ENCODE results near the gene POU3F1. TPM values are rescaled to one million over a fixed set of nuclear protein-coding genes. Genes with fewer than 3 reads are reported as not detected.
A peak's percentile ranks its signal among the peaks of the same experiment; 100 is the strongest.

Gene POU3F1
- total RNA-seq, 1 donor = 0.10 TPM

DNA sequence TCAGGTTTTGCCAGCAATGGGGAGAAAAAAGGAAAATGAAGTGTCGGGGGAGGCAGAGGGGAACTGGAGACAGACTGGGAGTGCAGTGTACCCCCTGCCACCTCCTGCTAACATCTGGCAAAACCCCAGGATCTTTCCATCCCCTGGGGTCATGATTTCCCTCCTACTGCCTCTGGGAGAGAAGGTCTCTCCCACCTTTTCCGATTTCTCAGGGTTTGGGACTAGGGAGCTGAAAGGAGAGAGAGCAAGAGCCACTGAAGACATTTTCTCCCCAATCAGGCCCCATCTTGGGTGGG, 46.4 kb downstream of the POU3F1 start:
- H3K4me1 ChIP-seq (ENCODE audit: insufficient read depth, low read length) = peaks cover 93% of the 10 kb centered on the region
- no peak overlapping the region for H3K4me3 ChIP-seq (ENCODE audit: low read length)
- H3K27me3 ChIP-seq (ENCODE audit: insufficient read depth, low read length) = no peaks in the 10 kb centered on the region
- H3K9me3 ChIP-seq (ENCODE audit: low read depth, low read length) = no peaks in the 10 kb centered on the region

DNA sequence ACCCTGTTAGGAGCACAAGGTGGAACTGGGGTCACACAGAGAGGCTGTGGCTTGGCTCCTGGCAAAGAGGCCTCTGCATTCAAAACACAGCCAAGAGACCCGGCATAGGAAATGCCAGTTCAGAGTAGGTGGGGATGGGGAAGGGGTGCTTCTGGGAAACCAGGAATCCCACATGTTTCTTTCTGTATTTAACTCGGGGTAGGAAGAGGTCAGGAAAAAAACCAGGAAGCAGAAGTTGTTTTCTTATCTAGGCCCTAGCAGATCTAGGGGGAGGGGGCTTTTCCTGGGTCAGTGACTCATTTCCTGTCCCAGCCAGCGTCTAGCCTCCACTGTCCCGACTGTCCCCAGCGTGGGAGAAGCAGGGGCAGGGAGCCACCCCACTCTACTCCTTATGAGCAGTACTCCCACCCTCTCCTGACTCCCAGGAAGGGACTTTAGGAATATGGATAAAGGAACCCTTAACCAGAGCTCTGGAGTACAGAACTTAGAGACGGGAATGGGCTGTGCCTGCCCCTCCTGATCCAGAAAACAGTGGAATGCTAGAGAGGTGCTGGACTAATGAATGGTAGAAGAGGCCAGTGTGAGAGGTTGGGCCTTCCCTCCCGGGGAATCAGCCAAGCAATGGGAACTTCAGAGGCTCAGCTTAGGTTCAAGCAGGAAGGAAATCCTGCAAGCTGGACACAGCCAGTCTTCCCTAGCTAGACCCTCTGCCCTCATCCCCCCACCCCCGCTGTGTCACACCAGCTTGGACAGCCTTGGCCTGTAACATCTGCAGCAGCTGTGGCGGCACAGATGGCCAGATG, 47.0 kb downstream of the POU3F1 start:
- Histone ChIP-seq H3K4me1 (ENCODE audit: insufficient read depth, low read length) (peaks cover 97% of the 10 kb centered on the region), H3K4me3 (ENCODE audit: low read length) (no peak overlapping the region), H3K9me3 (ENCODE audit: low read depth, low read length) (no peaks in the 10 kb centered on the region), H3K27me3 (ENCODE audit: insufficient read depth, low read length) (no peaks in the 10 kb centered on the region)

DNA sequence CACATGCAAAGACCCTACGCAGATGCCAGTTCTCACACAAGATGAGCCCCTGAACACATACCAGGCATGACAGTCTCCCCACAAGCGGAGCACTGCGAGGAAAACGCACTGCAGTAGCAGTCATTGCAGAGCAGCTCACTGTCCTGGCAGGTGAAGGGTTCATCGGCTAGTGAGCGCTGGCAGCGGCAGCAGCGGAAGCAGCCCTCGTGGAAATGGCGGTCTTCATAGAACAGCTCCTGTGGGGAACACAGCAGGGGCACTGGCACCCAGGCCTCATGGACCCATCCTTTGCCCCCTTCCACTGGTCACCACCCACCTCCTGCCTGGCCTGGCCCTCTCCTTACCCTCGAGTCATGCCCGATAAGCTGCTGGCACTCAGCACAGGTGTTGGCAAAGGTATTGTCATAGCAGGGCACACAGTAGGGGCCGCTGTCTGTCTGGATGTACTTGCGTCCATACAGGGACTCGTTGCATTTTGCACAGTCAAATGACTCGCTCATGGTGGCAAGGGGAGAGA, 47.6 kb downstream of the POU3F1 start:
- Histone ChIP-seq H3K4me3 (ENCODE audit: low read length) (no peak overlapping the region), H3K27me3 (ENCODE audit: insufficient read depth, low read length) (no peaks in the 10 kb centered on the region), H3K4me1 (ENCODE audit: insufficient read depth, low read length) (peaks cover 95% of the 10 kb centered on the region), H3K9me3 (ENCODE audit: low read depth, low read length) (no peaks in the 10 kb centered on the region)

DNA sequence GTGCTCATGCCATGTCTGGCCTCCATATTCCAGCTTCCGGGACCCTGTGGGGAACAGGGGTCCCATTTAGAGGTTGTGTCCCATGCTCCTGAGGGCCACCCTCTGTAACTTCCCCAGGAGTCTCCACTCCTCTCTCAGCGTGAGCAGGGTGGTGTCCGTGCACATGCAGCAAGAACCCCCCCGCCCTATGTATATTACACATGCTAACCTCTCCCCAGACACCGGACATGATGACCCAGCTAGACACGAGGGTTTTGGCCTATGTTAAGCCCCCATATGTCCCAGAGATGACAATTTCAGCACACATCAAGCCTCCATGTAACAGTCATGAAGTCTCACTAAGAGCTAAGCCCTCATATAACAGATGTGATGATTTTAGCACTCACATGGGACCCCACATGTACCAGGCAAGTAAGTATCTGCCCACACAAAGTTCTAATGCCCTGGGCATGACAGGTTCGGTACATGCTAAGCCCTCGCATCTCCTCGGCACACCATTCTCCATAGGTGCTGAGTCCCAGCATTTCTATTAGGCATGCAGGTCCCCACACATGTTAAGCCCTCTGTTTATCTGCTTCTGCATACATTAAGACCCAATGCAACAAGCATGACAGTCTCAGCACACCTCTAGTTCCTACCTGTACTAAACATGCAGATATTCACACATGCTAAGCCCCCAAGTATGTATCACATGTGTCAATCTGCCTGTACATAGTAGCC, 48.3 kb downstream of the POU3F1 start:
- peaks cover 87% of the 10 kb centered on the region for H3K4me1 ChIP-seq (ENCODE audit: insufficient read depth, low read length)
- no peaks in the 10 kb centered on the region for H3K9me3 ChIP-seq (ENCODE audit: low read depth, low read length)
- H3K27me3 ChIP-seq (ENCODE audit: insufficient read depth, low read length) = no peaks in the 10 kb centered on the region
- no peak overlapping the region for H3K4me3 ChIP-seq (ENCODE audit: low read length)

DNA sequence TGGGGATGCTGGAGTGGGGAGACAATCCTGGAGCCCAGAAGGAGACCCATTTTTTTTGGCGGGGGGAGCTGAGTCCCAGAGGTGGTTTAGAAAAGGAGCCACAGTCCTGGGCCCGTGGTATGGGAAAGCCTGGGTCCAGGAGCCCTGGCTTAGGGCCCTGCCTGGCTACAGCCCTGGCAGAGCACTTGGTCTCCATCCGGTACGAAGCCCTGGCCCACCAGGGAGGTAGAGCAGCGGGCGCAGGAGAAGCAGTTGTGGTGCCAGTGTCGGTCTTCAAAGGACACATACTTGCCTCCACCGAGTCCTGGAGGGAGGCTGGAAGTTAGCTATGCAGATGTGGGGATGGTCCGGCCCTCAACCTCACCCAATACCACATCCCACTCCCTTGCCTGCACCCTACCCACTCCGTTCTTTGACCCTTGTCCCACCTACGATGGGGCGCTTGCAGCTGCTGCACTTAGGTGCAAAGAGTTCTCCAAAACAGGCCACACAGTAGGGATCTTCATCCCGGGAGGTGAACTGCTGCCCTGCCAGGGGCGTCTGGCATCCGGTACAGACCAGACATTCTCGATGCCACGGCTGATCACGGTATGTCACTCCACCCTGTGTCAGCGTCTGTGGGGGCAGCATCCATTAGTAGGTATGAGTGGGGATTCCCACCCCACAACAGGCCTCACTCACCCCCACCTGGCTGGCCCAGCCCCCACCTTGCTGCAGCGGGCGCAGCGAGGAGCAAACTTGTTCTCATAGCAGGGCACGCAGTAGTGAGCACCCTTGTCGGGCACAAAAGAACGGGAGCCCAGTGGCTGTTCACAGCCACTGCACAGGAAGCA, 49.1 kb downstream of the POU3F1 start:
- no peak overlapping the region for H3K4me3 ChIP-seq (ENCODE audit: low read length)
- H3K9me3 ChIP-seq (ENCODE audit: low read depth, low read length) = no peaks in the 10 kb centered on the region
- H3K4me1 ChIP-seq (ENCODE audit: insufficient read depth, low read length) = peaks cover 80% of the 10 kb centered on the region
- no peaks in the 10 kb centered on the region for H3K27me3 ChIP-seq (ENCODE audit: insufficient read depth, low read length)

DNA sequence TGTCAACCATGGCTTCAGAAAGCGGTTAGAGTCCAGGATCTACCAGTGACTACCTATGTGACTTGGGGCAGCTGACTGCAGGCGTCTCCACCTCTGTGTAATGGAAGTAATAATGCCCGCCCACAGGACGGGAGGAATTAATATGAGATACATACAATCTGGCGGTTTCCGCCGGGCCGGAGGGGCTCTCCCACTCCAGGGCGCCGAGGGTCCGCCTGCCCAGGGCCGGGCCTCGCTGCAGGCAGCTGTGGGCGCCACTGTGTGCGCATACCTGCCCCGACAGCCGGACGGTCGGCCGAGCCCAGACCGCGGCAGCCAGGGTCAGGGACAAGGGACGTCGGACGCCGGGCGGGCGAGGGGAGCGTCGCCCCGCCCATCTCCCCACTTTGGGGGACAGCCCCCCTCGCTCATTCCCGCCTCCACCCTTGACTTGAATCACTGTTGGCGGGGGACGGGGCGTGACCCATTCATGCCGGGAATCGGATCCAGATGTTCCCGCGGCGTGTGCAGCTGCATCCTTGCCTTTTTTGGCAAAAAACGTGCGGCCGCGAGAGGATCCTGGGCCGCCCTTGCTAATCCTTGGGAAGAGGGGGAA, 50.7 kb downstream of the POU3F1 start:
- Histone ChIP-seq H3K4me1 (ENCODE audit: insufficient read depth, low read length) (peaks cover 63% of the 10 kb centered on the region), H3K27me3 (ENCODE audit: insufficient read depth, low read length) (no peaks in the 10 kb centered on the region), H3K4me3 (ENCODE audit: low read length) (peak overlapping the region; percentile 44), H3K9me3 (ENCODE audit: low read depth, low read length) (no peaks in the 10 kb centered on the region)

DNA sequence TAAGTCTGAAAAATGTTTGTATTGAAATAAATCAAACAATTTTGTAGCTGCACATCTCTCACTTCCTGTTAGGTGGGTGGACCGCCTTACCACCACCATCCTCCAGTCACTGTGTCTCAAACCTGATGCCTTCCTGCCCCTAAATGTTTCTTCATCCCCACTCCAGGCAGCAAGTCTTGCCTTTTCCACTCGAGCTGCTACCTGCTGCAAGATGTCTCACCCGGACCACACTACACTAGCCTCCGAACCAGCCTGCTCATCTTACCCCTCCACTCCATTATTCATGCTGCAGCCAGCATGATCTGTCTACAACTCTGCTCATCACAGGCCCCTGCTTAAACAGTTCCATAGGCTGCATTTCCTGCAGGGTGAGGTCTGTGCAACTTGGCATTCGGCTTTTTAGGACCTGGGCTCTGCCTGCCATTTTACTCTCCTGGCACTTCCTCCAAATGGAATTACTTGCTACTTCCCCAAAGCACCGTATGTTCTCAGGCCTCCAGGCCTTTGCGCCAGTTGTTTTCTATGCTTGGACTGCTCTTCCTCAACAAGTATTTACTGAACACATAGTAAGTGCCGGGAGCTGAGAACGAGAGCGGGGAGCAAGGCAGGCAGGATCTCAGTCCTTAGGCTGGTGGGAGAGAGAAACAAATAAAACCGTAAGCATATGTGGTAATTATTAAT, 51.6 kb downstream of the POU3F1 start:
- Histone ChIP-seq H3K9me3 (ENCODE audit: low read depth, low read length) (no peaks in the 10 kb centered on the region), H3K27me3 (ENCODE audit: insufficient read depth, low read length) (no peaks in the 10 kb centered on the region), H3K4me3 (ENCODE audit: low read length) (peak overlapping the region; percentile 44), H3K4me1 (ENCODE audit: insufficient read depth, low read length) (peaks cover 61% of the 10 kb centered on the region)

Other genes with a start within 250 kb of the POU3F1 start
- 8.5 TPM for gene C1orf122, start 239.0 kb downstream of the POU3F1 start, total RNA-seq
- 22.2 TPM for gene YRDC, start 238.6 kb downstream of the POU3F1 start, total RNA-seq
- 8.2 TPM for gene MTF1, start 187.2 kb downstream of the POU3F1 start, total RNA-seq
- gene INPP5B, start 99.7 kb downstream of the POU3F1 start, total RNA-seq = 18.6 TPM
- 65.1 TPM for gene SF3A3, start 56.8 kb downstream of the POU3F1 start, total RNA-seq
- gene FHL3, start 41.3 kb downstream of the POU3F1 start, total RNA-seq = 8.3 TPM
- gene UTP11, start 34.1 kb downstream of the POU3F1 start, total RNA-seq = 18.2 TPM